GM23338 (cell line): ENCODE results near the gene PINK1. TPM values are rescaled to one million over a fixed set of nuclear protein-coding genes. Genes with fewer than 3 reads are reported as not detected.

Experiments
- ATAC-seq: fragments of 200-7000 bp; cut with Tn5 transposase; 3 replicates; pipeline ENCODE4 v1.9.1; 2020
- DNase-seq: peaks from one replicate; pipeline ENCODE4 v3.0.0-alpha.2; 2015; ENCODE audit warnings: low spot score
- H2AFZ ChIP-seq: fragments of 200-600 bp; sonication (generic); 2 replicates; pipeline ENCODE4 v1.8.0; 2016; ENCODE audit warnings: antibody characterized with exemption, mild to moderate bottlenecking, moderate library complexity
- H3F3A ChIP-seq: fragments of 200-600 bp; sonication (generic); replicated peaks from 2 replicates; pipeline ENCODE4 v1.8.0; 2017; ENCODE audit warnings: antibody characterized with exemption, mixed run types, low read depth
- H3K27ac ChIP-seq: fragments of 200-600 bp; sonication (generic); 2 replicates; pipeline ENCODE4 v1.6.1; 2016; ENCODE audit warnings: low read depth
- H3K27me3 ChIP-seq: fragments of 200-600 bp; sonication (generic); 2 replicates; pipeline ENCODE4 v1.8.0; 2016; ENCODE audit warnings: mild to moderate bottlenecking, mixed run types, moderate library complexity; ENCODE audit not compliant: insufficient read depth
- H3K36me3 ChIP-seq: fragments of 200-600 bp; sonication (generic); 2 replicates; pipeline ENCODE4 v1.8.0; 2016; ENCODE audit warnings: mild to moderate bottlenecking; ENCODE audit not compliant: insufficient read depth
- H3K4me1 ChIP-seq: fragments of 200-600 bp; sonication (generic); 2 replicates; pipeline ENCODE4 v1.8.0; 2016; ENCODE audit warnings: mild to moderate bottlenecking, moderate library complexity; ENCODE audit not compliant: insufficient read depth
- H3K4me2 ChIP-seq: fragments of 200-600 bp; sonication (generic); 2 replicates; pipeline ENCODE4 v1.7.1; 2017; ENCODE audit warnings: mixed run types
- H3K4me3 ChIP-seq: fragments of 200-600 bp; sonication (generic); 2 replicates; pipeline ENCODE4 v1.6.1; 2016; ENCODE audit warnings: mixed run types
- H3K79me2 ChIP-seq: fragments of 200-600 bp; sonication (generic); replicated peaks from 2 replicates; pipeline ENCODE4 v1.8.0; 2017; ENCODE audit warnings: mild to moderate bottlenecking; ENCODE audit not compliant: insufficient read depth
- H3K9me2 ChIP-seq: fragments of 200-600 bp; sonication (generic); 2 replicates; pipeline ENCODE4 v1.8.0; 2017; ENCODE audit not compliant: insufficient read depth
- H4K20me1 ChIP-seq: fragments of 200-600 bp; sonication (generic); replicated peaks from 2 replicates; pipeline ENCODE4 v1.8.0; 2017; ENCODE audit warnings: mild to moderate bottlenecking; ENCODE audit not compliant: insufficient read depth
- H3K27ac Mint-ChIP-seq: 2 replicates; pipeline ENCODE4 v1.8.0; 2020; ENCODE audit warnings: inconsistent platforms, mild to moderate bottlenecking, moderate library complexity, mixed read lengths
- H3K27me3 Mint-ChIP-seq: 3 replicates; pipeline ENCODE4 v1.8.0; 2022; ENCODE audit warnings: low read depth, mild to moderate bottlenecking, moderate library complexity, mixed read lengths, inconsistent platforms; ENCODE audit not compliant: insufficient read depth, poor library complexity
- H3K36me3 Mint-ChIP-seq: 3 replicates; pipeline ENCODE4 v1.8.0; 2021; ENCODE audit warnings: low read depth, mild to moderate bottlenecking, inconsistent platforms, moderate library complexity, mixed read lengths
- H3K4me1 Mint-ChIP-seq: 3 replicates; pipeline ENCODE4 v1.8.0; 2020; ENCODE audit warnings: mild to moderate bottlenecking, inconsistent platforms, mixed read lengths
- H3K4me3 Mint-ChIP-seq: 3 replicates; pipeline ENCODE4 v1.8.0; 2021; ENCODE audit warnings: moderate library complexity, mild to moderate bottlenecking, inconsistent platforms, mixed read lengths
- H3K9me3 Mint-ChIP-seq: 3 replicates; pipeline ENCODE4 v1.8.0; 2020; ENCODE audit warnings: moderate library complexity, mild to moderate bottlenecking, inconsistent platforms, mixed read lengths
- CREB1 ChIP-seq: fragments of 250-450 bp; sonication (Bioruptor Pico); IDR thresholded peaks from 2 replicates; pipeline ENCODE4 v1.5.0; 2020; ENCODE audit warnings: low read depth, mild to moderate bottlenecking, moderate library complexity
- ETS1 ChIP-seq: IDR thresholded peaks from 2 replicates; pipeline ENCODE4 v1.6.1; 2016; ENCODE audit warnings: antibody characterized with exemption
- EZH2 ChIP-seq: fragments of 200-600 bp; sonication (generic); IDR thresholded peaks from one replicate; pipeline ENCODE4 v1.8.0; 2017; ENCODE audit warnings: antibody characterized with exemption, mild to moderate bottlenecking, low read depth; ENCODE audit not compliant: unreplicated experiment
- EZH2phosphoT487 ChIP-seq: fragments of 200-600 bp; sonication (generic); IDR thresholded peaks from one replicate; pipeline ENCODE4 v1.8.1; 2018; ENCODE audit warnings: antibody characterized with exemption; ENCODE audit not compliant: unreplicated experiment
- JUNB ChIP-seq: IDR thresholded peaks from one replicate; pipeline ENCODE4 v1.6.1; 2016; ENCODE audit warnings: antibody characterized with exemption; ENCODE audit not compliant: unreplicated experiment
- STAT1 ChIP-seq: IDR thresholded peaks from one replicate; pipeline ENCODE4 v1.6.1; 2016; ENCODE audit warnings: antibody characterized with exemption; ENCODE audit not compliant: unreplicated experiment
- ZNF114 ChIP-seq: fragments of 250-450 bp; sonication (Bioruptor Pico); IDR thresholded peaks from 2 replicates; pipeline ENCODE4 v1.5.0; 2020; ENCODE audit warnings: mild to moderate bottlenecking, moderate library complexity
- ZNF462 ChIP-seq: fragments of 250-450 bp; sonication (Bioruptor Pico); IDR thresholded peaks from 2 replicates; pipeline ENCODE4 v1.5.0; 2020; ENCODE audit warnings: mild to moderate bottlenecking, moderate library complexity
- polyA plus RNA-seq: library from polyadenylated mRNA; unstranded; fragments of >200 nt; fragmentation: Nextera tagmentation; extraction: Ambion mirVana; gene quantifications from 2 replicates; pipeline ENCODE4 v1.2.1, GENCODE V29; 2016
- total RNA-seq: library from RNA; depleted of rRNA; stranded (reverse); fragments of >200 nt; shearing (Covaris generic); gene quantifications from 2 replicates; pipeline ENCODE4 v1.2.3, GENCODE V29; 2014
- TF ChIP-seq, protein P1 (sequence below), 2 experiments: fragments of 200-600 bp in 1 of 2; sonication (generic) in 1 of 2; conservative IDR thresholded peaks; 2 replicates each; pipeline versions ENCODE4 v1.5.1 to v1.6.1; 2016 to 2017; ENCODE audit warnings: antibody characterized with exemption in 2 of 2, low read depth in 2 of 2, mild to moderate bottlenecking in 2 of 2, moderate library complexity in 1 of 2
- TF ChIP-seq, protein P2 (sequence below): IDR thresholded peaks from one replicate; pipeline ENCODE4 v1.6.1; 2018; ENCODE audit warnings: antibody characterized with exemption; ENCODE audit not compliant: unreplicated experiment

The PINK1 gene
- total and polyA plus RNA-seq, 2 experiments from 2014 or later = 20.8 to 42.7 TPM

- TF ChIP-seq, protein P1, sequence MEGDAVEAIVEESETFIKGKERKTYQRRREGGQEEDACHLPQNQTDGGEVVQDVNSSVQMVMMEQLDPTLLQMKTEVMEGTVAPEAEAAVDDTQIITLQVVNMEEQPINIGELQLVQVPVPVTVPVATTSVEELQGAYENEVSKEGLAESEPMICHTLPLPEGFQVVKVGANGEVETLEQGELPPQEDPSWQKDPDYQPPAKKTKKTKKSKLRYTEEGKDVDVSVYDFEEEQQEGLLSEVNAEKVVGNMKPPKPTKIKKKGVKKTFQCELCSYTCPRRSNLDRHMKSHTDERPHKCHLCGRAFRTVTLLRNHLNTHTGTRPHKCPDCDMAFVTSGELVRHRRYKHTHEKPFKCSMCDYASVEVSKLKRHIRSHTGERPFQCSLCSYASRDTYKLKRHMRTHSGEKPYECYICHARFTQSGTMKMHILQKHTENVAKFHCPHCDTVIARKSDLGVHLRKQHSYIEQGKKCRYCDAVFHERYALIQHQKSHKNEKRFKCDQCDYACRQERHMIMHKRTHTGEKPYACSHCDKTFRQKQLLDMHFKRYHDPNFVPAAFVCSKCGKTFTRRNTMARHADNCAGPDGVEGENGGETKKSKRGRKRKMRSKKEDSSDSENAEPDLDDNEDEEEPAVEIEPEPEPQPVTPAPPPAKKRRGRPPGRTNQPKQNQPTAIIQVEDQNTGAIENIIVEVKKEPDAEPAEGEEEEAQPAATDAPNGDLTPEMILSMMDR (conservative IDR thresholded peaks at IDR 0.05; ENCODE audit: low read depth in 2 of 2) = no peak
These were observed 12.2 kb downstream of the PINK1 start (continued) for GRCh38 chr1:20645414-20645813.

DNA sequence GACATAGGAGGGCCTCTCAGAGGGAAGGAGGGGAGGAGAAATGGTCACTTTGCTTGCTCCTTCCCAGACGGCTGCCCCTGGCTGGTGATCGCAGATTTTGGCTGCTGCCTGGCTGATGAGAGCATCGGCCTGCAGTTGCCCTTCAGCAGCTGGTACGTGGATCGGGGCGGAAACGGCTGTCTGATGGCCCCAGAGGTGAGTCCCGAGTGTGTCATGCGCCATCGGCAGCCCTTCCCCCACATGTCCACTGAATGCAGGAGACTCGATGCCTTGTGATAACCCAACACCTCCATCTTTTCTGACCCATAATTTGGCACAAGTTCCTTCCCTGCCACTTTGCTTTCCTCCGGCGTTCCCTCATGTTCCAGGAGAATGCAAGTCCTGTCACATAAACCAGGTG lies 15.2 kb downstream of the PINK1 start:
- Histone ChIP-seq H3K27me3 (no peaks in the 10 kb centered on the region), H3K79me2 (no peaks in the 10 kb centered on the region)
- ATAC-seq = no peak
- no peak for TF ChIP-seq CREB1 (CRISPR knock-in tag)
- TF ChIP-seq ZNF114 = no peak
- TF ChIP-seq, protein P2, sequence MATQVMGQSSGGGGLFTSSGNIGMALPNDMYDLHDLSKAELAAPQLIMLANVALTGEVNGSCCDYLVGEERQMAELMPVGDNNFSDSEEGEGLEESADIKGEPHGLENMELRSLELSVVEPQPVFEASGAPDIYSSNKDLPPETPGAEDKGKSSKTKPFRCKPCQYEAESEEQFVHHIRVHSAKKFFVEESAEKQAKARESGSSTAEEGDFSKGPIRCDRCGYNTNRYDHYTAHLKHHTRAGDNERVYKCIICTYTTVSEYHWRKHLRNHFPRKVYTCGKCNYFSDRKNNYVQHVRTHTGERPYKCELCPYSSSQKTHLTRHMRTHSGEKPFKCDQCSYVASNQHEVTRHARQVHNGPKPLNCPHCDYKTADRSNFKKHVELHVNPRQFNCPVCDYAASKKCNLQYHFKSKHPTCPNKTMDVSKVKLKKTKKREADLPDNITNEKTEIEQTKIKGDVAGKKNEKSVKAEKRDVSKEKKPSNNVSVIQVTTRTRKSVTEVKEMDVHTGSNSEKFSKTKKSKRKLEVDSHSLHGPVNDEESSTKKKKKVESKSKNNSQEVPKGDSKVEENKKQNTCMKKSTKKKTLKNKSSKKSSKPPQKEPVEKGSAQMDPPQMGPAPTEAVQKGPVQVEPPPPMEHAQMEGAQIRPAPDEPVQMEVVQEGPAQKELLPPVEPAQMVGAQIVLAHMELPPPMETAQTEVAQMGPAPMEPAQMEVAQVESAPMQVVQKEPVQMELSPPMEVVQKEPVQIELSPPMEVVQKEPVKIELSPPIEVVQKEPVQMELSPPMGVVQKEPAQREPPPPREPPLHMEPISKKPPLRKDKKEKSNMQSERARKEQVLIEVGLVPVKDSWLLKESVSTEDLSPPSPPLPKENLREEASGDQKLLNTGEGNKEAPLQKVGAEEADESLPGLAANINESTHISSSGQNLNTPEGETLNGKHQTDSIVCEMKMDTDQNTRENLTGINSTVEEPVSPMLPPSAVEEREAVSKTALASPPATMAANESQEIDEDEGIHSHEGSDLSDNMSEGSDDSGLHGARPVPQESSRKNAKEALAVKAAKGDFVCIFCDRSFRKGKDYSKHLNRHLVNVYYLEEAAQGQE = no peak
- TF ChIP-seq ETS1 = no peak
- no peak for TF ChIP-seq EZH2phosphoT487
- TF ChIP-seq ZNF462 (CRISPR knock-in tag) = no peak
- no peak for TF ChIP-seq JUNB
- TF ChIP-seq, protein P1 (conservative IDR thresholded peaks at IDR 0.05; ENCODE audit: low read depth in 2 of 2) = no peak
- TF ChIP-seq STAT1 = no peak
- TF ChIP-seq EZH2 = no peak

More for the DNA sequence above, 15.2 kb downstream of the PINK1 start:
- Histone ChIP-seq H3K4me2 (no peak overlapping the region), H3K4me1 (no peaks in the 10 kb centered on the region), H3K4me3 (no peak overlapping the region), H3K27ac (no peak overlapping the region), H4K20me1 (peaks cover 6% of the 10 kb centered on the region; the same call in 1 of the 2 replicates), H3K36me3 (peaks cover 24% of the 10 kb centered on the region; the same call in 1 of the 2 replicates), H3F3A (peaks cover 3% of the 10 kb centered on the region; the same call in 1 of the 2 replicates), H2AFZ (no peak overlapping the region), H3K9me2 (no peaks in the 10 kb centered on the region)
- Mint-ChIP-seq H3K4me3 (no peak overlapping the region), H3K4me1 (no peaks in the 10 kb centered on the region), H3K9me3 (no peaks in the 10 kb centered on the region), H3K36me3 (peaks cover 43% of the 10 kb centered on the region), H3K27me3 (no peaks in the 10 kb centered on the region), H3K27ac (no peak overlapping the region)
- no peak for DNase-seq
